Measurements from ENCODE around the gene ZMIZ1. TPM values are rescaled to one million over a fixed set of nuclear protein-coding genes. Genes with fewer than 3 reads are reported as not detected.

Gene ZMIZ1
- polyA plus RNA-seq, 1 donor from 2014 or later: 26.8 TPM

GRCh38 chr10:79060641-79061255 is 8.0 kb upstream of the ZMIZ1 start:
- H2AFZ ChIP-seq (ENCODE audit: low read depth, low read length): no peak overlapping the region
- no peak overlapping the region for H3K27ac ChIP-seq (ENCODE audit: low read length)
- TF ChIP-seq RAD21 (conservative IDR thresholded peaks at IDR 0.05) (no peak), EZH2 (IDR thresholded peaks at IDR 0.05; ENCODE audit: borderline replicate concordance, insufficient read depth, low read length, poor library complexity, severe bottlenecking) (no peak), SMC3 (conservative IDR thresholded peaks at IDR 0.05; ENCODE audit: poor library complexity) (no peak)

GRCh38 chr10:79061441-79062315 is 7.1 kb upstream of the ZMIZ1 start:
- Histone ChIP-seq H3K4me3 (ENCODE audit: low read length) (no peak overlapping the region), H2AFZ (ENCODE audit: low read depth, low read length) (no peak overlapping the region), H3K27ac (ENCODE audit: low read length) (no peak overlapping the region), H4K20me1 (ENCODE audit: insufficient read depth) (no peaks in the 10 kb centered on the region), H3K36me3 (ENCODE audit: insufficient read depth, low read length) (no peaks in the 10 kb centered on the region), H3F3A (ENCODE audit: insufficient read depth, low read length, poor library complexity, severe bottlenecking) (no peaks in the 10 kb centered on the region), H3K9me3 (ENCODE audit: low read length) (no peaks in the 10 kb centered on the region), H3K9ac (ENCODE audit: low read length) (no peak overlapping the region), H3K4me2 (ENCODE audit: low read length) (no peak overlapping the region), H3K79me2 (replicated peaks; ENCODE audit: insufficient read depth, low read length) (no peaks in the 10 kb centered on the region), H3K9me2 (ENCODE audit: insufficient read depth, low read length) (no peaks in the 10 kb centered on the region), H3K27me3 (ENCODE audit: insufficient read depth, low read depth, low read length) (no peaks in the 10 kb centered on the region)
- TF ChIP-seq TAF1 (IDR thresholded peaks at IDR 0.05; ENCODE audit: low read depth): no peak

More at GRCh38 chr10:79060641-79061255, 8.0 kb upstream of the ZMIZ1 start:
- no peaks in the 10 kb centered on the region for H3K27me3 ChIP-seq (ENCODE audit: insufficient read depth, low read depth, low read length)
- no peaks in the 10 kb centered on the region for H3K79me2 ChIP-seq (replicated peaks; ENCODE audit: insufficient read depth, low read length)
- no peak overlapping the region for H3K4me2 ChIP-seq (ENCODE audit: low read length)
- H3K36me3 ChIP-seq (ENCODE audit: insufficient read depth, low read length): no peaks in the 10 kb centered on the region
- no peak overlapping the region for H3K9ac ChIP-seq (ENCODE audit: low read length)
- H3K9me3 ChIP-seq (ENCODE audit: low read length): no peaks in the 10 kb centered on the region
- no peaks in the 10 kb centered on the region for H3K9me2 ChIP-seq (ENCODE audit: insufficient read depth, low read length)
- no peaks in the 10 kb centered on the region for H3F3A ChIP-seq (ENCODE audit: insufficient read depth, low read length, poor library complexity, severe bottlenecking)
- H4K20me1 ChIP-seq (ENCODE audit: insufficient read depth): no peaks in the 10 kb centered on the region
- no peak overlapping the region for H3K4me3 ChIP-seq (ENCODE audit: low read length)

- H3K27me3 ChIP-seq (ENCODE audit: insufficient read depth, low read depth, low read length): no peaks in the 10 kb centered on the region
- peaks cover under 1% of the 10 kb centered on the region for H3K79me2 ChIP-seq (replicated peaks; ENCODE audit: insufficient read depth, low read length)
- H3K9me3 ChIP-seq (ENCODE audit: low read length): no peaks in the 10 kb centered on the region
- no peak overlapping the region for H3K9ac ChIP-seq (ENCODE audit: low read length)
- H3K9me2 ChIP-seq (ENCODE audit: insufficient read depth, low read length): no peaks in the 10 kb centered on the region
- H3K4me2 ChIP-seq (ENCODE audit: low read length): no peak overlapping the region
- H3F3A ChIP-seq (ENCODE audit: insufficient read depth, low read length, poor library complexity, severe bottlenecking): no peaks in the 10 kb centered on the region
- no peaks in the 10 kb centered on the region for H3K36me3 ChIP-seq (ENCODE audit: insufficient read depth, low read length)
- H3K4me3 ChIP-seq (ENCODE audit: low read length): no peak overlapping the region
- TF ChIP-seq TAF1 (IDR thresholded peaks at IDR 0.05; ENCODE audit: low read depth): no peak
- no peak for TF ChIP-seq RAD21 (conservative IDR thresholded peaks at IDR 0.05)
- TF ChIP-seq EZH2 (IDR thresholded peaks at IDR 0.05; ENCODE audit: borderline replicate concordance, insufficient read depth, low read length, poor library complexity, severe bottlenecking): no peak
- TF ChIP-seq SMC3 (conservative IDR thresholded peaks at IDR 0.05; ENCODE audit: poor library complexity): no peak
- TF ChIP-seq MXI1 (conservative IDR thresholded peaks at IDR 0.05; ENCODE audit: poor library complexity, severe bottlenecking): no peak
- no peak for TF ChIP-seq POLR2AphosphoS5 (IDR thresholded peaks at IDR 0.05)
- no peak for TF ChIP-seq REST (IDR thresholded peaks at IDR 0.05; ENCODE audit: borderline replicate concordance)
- no peak for TF ChIP-seq CTCF (IDR thresholded peaks at IDR 0.05; ENCODE audit: poor library complexity, severe bottlenecking)
- no peak for TF ChIP-seq EP300 (conservative IDR thresholded peaks at IDR 0.05; ENCODE audit: poor library complexity, severe bottlenecking)
- H4K20me1 ChIP-seq (ENCODE audit: insufficient read depth): no peaks in the 10 kb centered on the region
- H3K27ac ChIP-seq (ENCODE audit: low read length): no peak overlapping the region
- no peak overlapping the region for H2AFZ ChIP-seq (ENCODE audit: low read depth, low read length)
Measured at GRCh38 chr10:79063071-79063491, 5.7 kb upstream of the ZMIZ1 start.
